ENCODE measurements around the gene TIMM17B.

TIMM17B gene

GRCh38 chrX:48904180-48904579, 6.6 kb upstream of the TIMM17B start:
- no peak overlapping the region for H3K4me3 ChIP-seq (ENCODE audit: low read length)
- no peak for DNase-seq (ENCODE audit: low read depth)
- no peak for TF ChIP-seq CTCF (conservative IDR thresholded peaks at IDR 0.05; ENCODE audit: low read depth, low read length)

GRCh38 chrX:48903290-48903689, 5.7 kb upstream of the TIMM17B start:
- H3K4me3 ChIP-seq (ENCODE audit: low read length): no peak overlapping the region
- TF ChIP-seq CTCF (conservative IDR thresholded peaks at IDR 0.05; ENCODE audit: low read depth, low read length): no peak
- no peak for DNase-seq (ENCODE audit: low read depth)

GRCh38 chrX:48902776-48903175, 5.2 kb upstream of the TIMM17B start:
- TF ChIP-seq CTCF (conservative IDR thresholded peaks at IDR 0.05; ENCODE audit: low read depth, low read length): no peak
- no peak for DNase-seq (ENCODE audit: low read depth)
- H3K4me3 ChIP-seq (ENCODE audit: low read length): no peak overlapping the region

GRCh38 chrX:48902135-48902534, 4.6 kb upstream of the TIMM17B start:
- H3K4me3 ChIP-seq (ENCODE audit: low read length): no peak overlapping the region
- TF ChIP-seq CTCF (conservative IDR thresholded peaks at IDR 0.05; ENCODE audit: low read depth, low read length): no peak
- DNase-seq (ENCODE audit: low read depth): no peak

- H3K4me3 ChIP-seq (ENCODE audit: low read length): no peak overlapping the region
- no peak for DNase-seq (ENCODE audit: low read depth)
- no peak for TF ChIP-seq CTCF (conservative IDR thresholded peaks at IDR 0.05; ENCODE audit: low read depth, low read length)
Observed at GRCh38 chrX:48901069-48901468, 3.5 kb upstream of the TIMM17B start.

GRCh38 chrX:48899078-48899410, 1.5 kb upstream of the TIMM17B start:
- no peak for DNase-seq (ENCODE audit: low read depth)
- no peak for TF ChIP-seq CTCF (conservative IDR thresholded peaks at IDR 0.05; ENCODE audit: low read depth, low read length)

GRCh38 chrX:48897157-48897624, 377 bp downstream of the TIMM17B start:
- no peak for TF ChIP-seq CTCF (conservative IDR thresholded peaks at IDR 0.05; ENCODE audit: low read depth, low read length)
- DNase-seq (ENCODE audit: low read depth): peak; percentile 34
- peak overlapping the region; percentile 75 for H3K4me3 ChIP-seq (ENCODE audit: low read length)

More at GRCh38 chrX:48899078-48899410, 1.5 kb upstream of the TIMM17B start:
- no peak overlapping the region for H3K4me3 ChIP-seq (ENCODE audit: low read length)

All from retinal pigment epithelial cell (primary cell).